CD4-positive, alpha-beta T cell (primary cell): ENCODE measurements around the gene AK9. TPM values are rescaled to one million over a fixed set of nuclear protein-coding genes. Genes with fewer than 3 reads are reported as not detected.

Experiments
- ATAC-seq: fragments of 200-7000 bp; cut with Tn5 transposase; one replicate; pipeline ENCODE4 v1.10.0; 2022; ENCODE audit warnings: mild to moderate bottlenecking; ENCODE audit not compliant: poor library complexity
- CTCF ChIA-PET: fragments of 350-600 bp; sonication (Branson Sonifier 250); formaldehyde crosslinking; loops from one replicate; lab custom pipeline; 2021; ENCODE audit warnings: antibody characterized with exemption, inconsistent platforms; lab: Charles Lee
- POLR2A ChIA-PET: fragments of 350-600 bp; sonication (Branson Sonifier 250); formaldehyde crosslinking; loops from one replicate; lab custom pipeline; 2021; ENCODE audit warnings: antibody characterized with exemption, inconsistent platforms; lab: Charles Lee
- DNase-seq, 14 experiments: peaks; one replicate each; pipeline ENCODE4 v3.0.0-alpha.2; 2013 to 2020; ENCODE audit warnings: mixed read lengths in 2 of 14
- H3K27ac ChIP-seq, 2 donors: one replicate each; pipeline versions ENCODE4 v1.5.1 to v1.7.0; 2013; ENCODE audit warnings: low read length in 2 of 2, low read depth in 1 of 2, mild to moderate bottlenecking in 1 of 2
- H3K27me3 ChIP-seq, 2 experiments: 1 replicate in 1 of 2; 2 replicates in 1 of 2; pipeline versions ENCODE4 v1.6.1 to v1.7.0; 2013; ENCODE audit warnings: low read length in 2 of 2, control low read depth in 1 of 2, mild to moderate bottlenecking in 1 of 2, moderate library complexity in 1 of 2; ENCODE audit not compliant: insufficient read depth in 2 of 2, control insufficient read depth in 1 of 2
- H3K36me3 ChIP-seq: one replicate; pipeline ENCODE4 v1.6.1; 2013; ENCODE audit warnings: low read length, control low read depth; ENCODE audit not compliant: insufficient read depth
- H3K4me1 ChIP-seq: one replicate; pipeline ENCODE4 v1.6.1; 2013; ENCODE audit warnings: low read length, control low read depth; ENCODE audit not compliant: insufficient read depth
- H3K4me3 ChIP-seq: one replicate; pipeline ENCODE4 v1.5.1; 2013; ENCODE audit warnings: mild to moderate bottlenecking, low read length, moderate library complexity
- H3K9me3 ChIP-seq, 2 experiments: 1 replicate in 1 of 2; 2 replicates in 1 of 2; pipeline versions ENCODE4 v1.6.1 to v1.7.0; 2013; ENCODE audit warnings: low read length in 2 of 2, mild to moderate bottlenecking in 2 of 2, control low read depth in 1 of 2, moderate library complexity in 1 of 2; ENCODE audit not compliant: control insufficient read depth in 1 of 2, insufficient read depth in 1 of 2
- H3K27ac Mint-ChIP-seq: one replicate; pipeline ENCODE4 v1.8.0; 2020; ENCODE audit warnings: mixed read lengths
- H3K27me3 Mint-ChIP-seq: one replicate; pipeline ENCODE4 v1.8.0; 2021; ENCODE audit warnings: mixed read lengths
- H3K36me3 Mint-ChIP-seq: one replicate; pipeline ENCODE4 v1.8.0; 2021; ENCODE audit warnings: low read depth, mixed read lengths
- H3K4me1 Mint-ChIP-seq: one replicate; pipeline ENCODE4 v1.8.0; 2021; ENCODE audit warnings: low read depth, mixed read lengths
- H3K4me3 Mint-ChIP-seq: one replicate; pipeline ENCODE4 v1.8.0; 2020; ENCODE audit warnings: mild to moderate bottlenecking, mixed read lengths
- H3K9me3 Mint-ChIP-seq: one replicate; pipeline ENCODE4 v1.8.0; 2020; ENCODE audit warnings: mixed read lengths
- intact Hi-C, 2 experiments: fragments of 100-400 bp; cut with DNase I in 1 of 2; cut with micrococcal nuclease in 1 of 2; formaldehyde crosslinking; loops; one replicate each; pipeline versions ENCODE4 v1.15.1 to v1.9.0; 2023 to 2025; cut with DNase I, micrococcal nuclease
- total RNA-seq, 174 experiments: library from RNA in 2 of 174; stranded (reverse) in 2 of 174; gene quantifications; one replicate each; pipeline ENCODE4 v1.2.3 and lab custom pipeline; 2021 to 2026
- TF ChIP-seq, protein P1 (sequence below): fragments of 200-600 bp; IDR thresholded peaks from one replicate; pipeline ENCODE4 v1.8.0; 2022; ENCODE audit warnings: antibody characterized with exemption, mild to moderate bottlenecking

Gene AK9
- total RNA-seq, 2 experiments from 2014 or later: 5.3 to 6.6 TPM

DNA sequence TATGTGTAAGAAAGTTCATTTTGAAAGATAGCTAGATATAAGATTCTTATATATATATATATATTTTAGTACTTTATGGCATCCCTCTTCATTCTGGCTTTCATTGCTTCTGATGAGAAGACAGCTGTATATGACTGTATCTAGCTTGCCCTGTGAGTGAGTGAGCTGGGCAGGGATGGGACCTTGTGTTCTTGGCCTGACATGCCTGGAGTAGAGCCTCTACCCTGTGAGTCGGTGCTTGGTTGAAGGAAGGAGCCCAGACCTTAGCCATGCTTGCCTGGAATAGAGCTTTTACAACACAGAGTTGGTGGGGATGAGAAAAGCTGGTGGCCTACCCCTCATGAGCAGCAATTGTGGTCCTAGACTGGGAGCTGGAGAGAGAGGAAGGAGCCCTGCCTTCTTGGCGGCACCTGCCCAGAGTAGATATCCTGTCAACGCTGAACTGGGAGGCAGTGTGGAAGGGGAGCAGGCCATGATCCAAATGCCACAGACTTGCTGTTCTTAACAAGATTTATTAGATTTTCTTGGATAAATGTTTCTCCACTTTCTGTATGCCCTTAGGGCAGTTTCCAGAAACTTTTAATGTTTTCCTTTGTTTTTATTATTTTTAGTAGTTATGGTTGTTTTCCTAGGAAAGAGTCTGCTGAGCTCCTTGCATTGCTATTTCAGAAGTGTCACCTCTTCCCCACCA, 31.7 kb upstream of the AK9 start:
- H3K4me3 Mint-ChIP-seq: no peak overlapping the region
- Histone ChIP-seq H3K36me3 (peaks cover 16% of the 10 kb centered on the region), H3K4me1 (no peaks in the 10 kb centered on the region), H3K27ac (no peak overlapping the region), H3K9me3 (no peaks in the 10 kb centered on the region), H3K27me3 (no peaks in the 10 kb centered on the region), H3K4me3 (no peak overlapping the region)
- H3K27me3 Mint-ChIP-seq: no peaks in the 10 kb centered on the region
- no peak for ATAC-seq
- H3K4me1 Mint-ChIP-seq: no peaks in the 10 kb centered on the region
- no peak for DNase-seq
- H3K36me3 Mint-ChIP-seq: peaks cover 79% of the 10 kb centered on the region
- intact Hi-C loops: no loop called here
- H3K27ac Mint-ChIP-seq: no peak overlapping the region
- ChIA-PET POLR2A (no interaction called here), CTCF (interaction anchor here (0.6 to 1.1 kb wide), 2 partner anchors 18 to 72 kb away, joined by 3 to 4 read pairs; no protein-coding TSS in a partner anchor)
- no peaks in the 10 kb centered on the region for H3K9me3 Mint-ChIP-seq
- TF ChIP-seq, protein P1, sequence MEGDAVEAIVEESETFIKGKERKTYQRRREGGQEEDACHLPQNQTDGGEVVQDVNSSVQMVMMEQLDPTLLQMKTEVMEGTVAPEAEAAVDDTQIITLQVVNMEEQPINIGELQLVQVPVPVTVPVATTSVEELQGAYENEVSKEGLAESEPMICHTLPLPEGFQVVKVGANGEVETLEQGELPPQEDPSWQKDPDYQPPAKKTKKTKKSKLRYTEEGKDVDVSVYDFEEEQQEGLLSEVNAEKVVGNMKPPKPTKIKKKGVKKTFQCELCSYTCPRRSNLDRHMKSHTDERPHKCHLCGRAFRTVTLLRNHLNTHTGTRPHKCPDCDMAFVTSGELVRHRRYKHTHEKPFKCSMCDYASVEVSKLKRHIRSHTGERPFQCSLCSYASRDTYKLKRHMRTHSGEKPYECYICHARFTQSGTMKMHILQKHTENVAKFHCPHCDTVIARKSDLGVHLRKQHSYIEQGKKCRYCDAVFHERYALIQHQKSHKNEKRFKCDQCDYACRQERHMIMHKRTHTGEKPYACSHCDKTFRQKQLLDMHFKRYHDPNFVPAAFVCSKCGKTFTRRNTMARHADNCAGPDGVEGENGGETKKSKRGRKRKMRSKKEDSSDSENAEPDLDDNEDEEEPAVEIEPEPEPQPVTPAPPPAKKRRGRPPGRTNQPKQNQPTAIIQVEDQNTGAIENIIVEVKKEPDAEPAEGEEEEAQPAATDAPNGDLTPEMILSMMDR: no peak

DNA sequence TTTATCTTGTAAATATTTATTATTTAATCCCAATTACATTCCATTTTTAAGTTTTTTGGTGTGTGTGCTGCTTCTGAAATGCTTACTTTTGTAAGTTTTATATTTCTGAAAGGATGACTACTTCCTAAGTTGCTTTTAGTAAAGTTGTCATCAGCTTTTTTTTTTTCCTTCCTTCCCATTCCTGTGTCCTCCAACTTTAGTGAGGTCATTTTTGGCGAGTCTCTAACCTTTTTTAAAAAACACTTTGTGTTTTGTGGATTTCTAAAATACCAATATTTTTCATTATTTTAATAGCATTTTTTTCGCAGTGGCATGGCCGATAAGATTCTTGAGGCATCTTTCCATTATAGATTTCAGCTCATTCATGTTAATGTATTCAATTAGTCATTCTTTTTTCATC, 31.0 kb upstream of the AK9 start:
- Mint-ChIP-seq H3K27ac (no peak overlapping the region), H3K27me3 (no peaks in the 10 kb centered on the region)
- TF ChIP-seq, protein P1: no peak

DNA sequence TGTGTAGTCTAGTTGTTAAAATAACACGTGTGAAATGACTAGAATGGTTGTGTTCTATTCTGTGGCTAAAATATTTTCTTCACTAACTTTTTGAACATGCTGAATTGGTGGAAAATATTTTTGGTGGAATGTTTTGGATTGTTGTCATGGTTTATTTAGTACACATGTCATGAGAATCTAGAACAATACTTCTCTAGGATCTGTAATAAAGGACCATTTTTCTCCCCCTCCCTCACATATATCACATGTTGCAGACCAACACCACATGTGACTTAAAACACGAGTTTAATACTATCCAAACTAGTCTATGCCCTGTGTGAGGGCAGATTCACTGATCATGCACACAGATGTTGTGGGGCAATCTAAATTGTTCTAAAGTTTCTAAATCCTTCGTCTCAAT, 29.3 kb upstream of the AK9 start:
- POLR2A ChIA-PET: no interaction called here
- Histone ChIP-seq H3K4me1 (no peaks in the 10 kb centered on the region), H3K27me3 (no peaks in the 10 kb centered on the region), H3K27ac (no peak overlapping the region), H3K4me3 (no peak overlapping the region), H3K9me3 (no peaks in the 10 kb centered on the region), H3K36me3 (peaks cover 26% of the 10 kb centered on the region)
- DNase-seq (no peak), ATAC-seq (no peak)
- Mint-ChIP-seq H3K27ac (no peak overlapping the region), H3K27me3 (no peaks in the 10 kb centered on the region), H3K4me3 (no peak overlapping the region), H3K9me3 (no peaks in the 10 kb centered on the region), H3K36me3 (peaks cover 82% of the 10 kb centered on the region), H3K4me1 (no peaks in the 10 kb centered on the region)
- CTCF ChIA-PET: no interaction called here
- intact Hi-C loops: no loop called here
- TF ChIP-seq, protein P1: no peak

More for the DNA sequence above, 31.0 kb upstream of the AK9 start:
- no peak overlapping the region for H3K27ac ChIP-seq
- no peaks in the 10 kb centered on the region for H3K9me3 ChIP-seq
- no peaks in the 10 kb centered on the region for H3K4me1 Mint-ChIP-seq
- ChIA-PET CTCF (interaction anchor here (0.7 kb wide), 1 partner anchor 1474 kb away, joined by 3 read pairs; no protein-coding TSS in a partner anchor), POLR2A (no interaction called here)
- H3K4me3 Mint-ChIP-seq: no peak overlapping the region
- H3K36me3 ChIP-seq: peaks cover 20% of the 10 kb centered on the region
- H3K9me3 Mint-ChIP-seq: no peaks in the 10 kb centered on the region
- H3K36me3 Mint-ChIP-seq: peaks cover 83% of the 10 kb centered on the region
- no peaks in the 10 kb centered on the region for H3K4me1 ChIP-seq
- ATAC-seq (no peak), DNase-seq (no peak)
- no peaks in the 10 kb centered on the region for H3K27me3 ChIP-seq
- no peak overlapping the region for H3K4me3 ChIP-seq
- intact Hi-C loops: no loop called here
